Measurements from ENCODE around the gene METTL16. TPM values are rescaled to one million over a fixed set of nuclear protein-coding genes. Genes with fewer than 3 reads are reported as not detected.

METTL16 gene
- total RNA-seq, 1 donor from 2014 or later: 20.8 TPM

DNA sequence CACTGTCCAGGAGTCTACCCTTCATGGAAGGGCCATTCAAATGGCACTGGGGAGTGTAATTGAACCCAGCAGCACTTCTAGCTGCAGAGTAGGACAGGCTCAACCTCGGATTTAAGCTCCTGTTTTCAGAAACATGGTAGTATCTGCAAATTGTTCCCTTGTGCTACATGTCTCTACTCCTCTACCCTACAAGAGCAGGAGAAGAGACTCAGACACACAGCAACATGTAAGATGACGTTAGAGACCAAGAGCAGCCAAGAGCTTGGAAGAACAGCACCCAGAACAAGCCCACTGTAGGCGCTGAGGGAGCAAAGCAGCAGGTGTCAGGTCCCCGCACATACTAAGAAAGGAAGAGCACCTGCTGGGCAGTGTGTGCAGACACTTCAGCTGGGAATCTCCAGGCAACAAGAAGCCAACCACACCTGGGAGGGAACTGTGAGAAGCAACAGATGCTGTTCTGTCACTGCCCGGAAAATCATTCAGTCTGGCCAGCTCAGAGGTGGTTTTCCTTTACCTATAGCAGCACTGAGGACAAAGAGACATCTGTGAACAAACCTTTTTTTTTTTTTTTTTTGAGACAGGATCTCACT is 75.3 kb downstream of the METTL16 start:
- Histone ChIP-seq H3K36me3 (peaks cover 81% of the 10 kb centered on the region), H3K4me1 (no peaks in the 10 kb centered on the region), H3K27ac (replicated peaks) (no peak overlapping the region), H3K4me3 (no peak overlapping the region), H3K9me3 (replicated peaks) (no peaks in the 10 kb centered on the region), H3K27me3 (ENCODE audit: low read depth) (no peaks in the 10 kb centered on the region)
- intact Hi-C loops (cut with micrococcal nuclease): no loop called here
- TF ChIP-seq, protein P1, sequence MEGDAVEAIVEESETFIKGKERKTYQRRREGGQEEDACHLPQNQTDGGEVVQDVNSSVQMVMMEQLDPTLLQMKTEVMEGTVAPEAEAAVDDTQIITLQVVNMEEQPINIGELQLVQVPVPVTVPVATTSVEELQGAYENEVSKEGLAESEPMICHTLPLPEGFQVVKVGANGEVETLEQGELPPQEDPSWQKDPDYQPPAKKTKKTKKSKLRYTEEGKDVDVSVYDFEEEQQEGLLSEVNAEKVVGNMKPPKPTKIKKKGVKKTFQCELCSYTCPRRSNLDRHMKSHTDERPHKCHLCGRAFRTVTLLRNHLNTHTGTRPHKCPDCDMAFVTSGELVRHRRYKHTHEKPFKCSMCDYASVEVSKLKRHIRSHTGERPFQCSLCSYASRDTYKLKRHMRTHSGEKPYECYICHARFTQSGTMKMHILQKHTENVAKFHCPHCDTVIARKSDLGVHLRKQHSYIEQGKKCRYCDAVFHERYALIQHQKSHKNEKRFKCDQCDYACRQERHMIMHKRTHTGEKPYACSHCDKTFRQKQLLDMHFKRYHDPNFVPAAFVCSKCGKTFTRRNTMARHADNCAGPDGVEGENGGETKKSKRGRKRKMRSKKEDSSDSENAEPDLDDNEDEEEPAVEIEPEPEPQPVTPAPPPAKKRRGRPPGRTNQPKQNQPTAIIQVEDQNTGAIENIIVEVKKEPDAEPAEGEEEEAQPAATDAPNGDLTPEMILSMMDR (IDR thresholded peaks at IDR 0.05; ENCODE audit: borderline replicate concordance): no peak
- no peak for DNase-seq

DNA sequence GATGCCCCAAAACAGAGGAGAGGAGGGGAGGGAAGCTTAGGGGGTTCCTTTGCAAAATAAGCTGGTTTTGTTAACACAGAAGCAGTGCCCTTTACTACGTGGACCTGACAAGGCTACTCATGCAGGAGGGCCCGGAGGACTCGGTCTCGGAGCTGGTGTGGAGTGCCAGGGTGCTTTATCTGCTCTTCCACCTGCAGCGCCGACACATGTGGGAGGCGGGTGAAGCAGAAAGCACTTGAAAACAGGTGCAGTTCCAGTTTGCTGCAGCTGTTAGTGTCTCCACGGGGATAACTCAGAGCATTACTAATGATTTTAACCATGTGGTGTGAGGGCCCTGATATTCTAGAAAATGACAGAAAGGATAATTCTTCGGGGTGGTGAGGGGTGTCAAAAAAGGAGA is 75.8 kb downstream of the METTL16 start:
- no peaks in the 10 kb centered on the region for H3K4me1 ChIP-seq
- H3K27ac ChIP-seq (replicated peaks): no peak overlapping the region
- intact Hi-C loops (cut with micrococcal nuclease): no loop called here
- no peaks in the 10 kb centered on the region for H3K27me3 ChIP-seq (ENCODE audit: low read depth)
- H3K36me3 ChIP-seq: peaks cover 75% of the 10 kb centered on the region
- DNase-seq: no peak
- H3K4me3 ChIP-seq: no peak overlapping the region
- no peaks in the 10 kb centered on the region for H3K9me3 ChIP-seq (replicated peaks)
- TF ChIP-seq, protein P1 (IDR thresholded peaks at IDR 0.05; ENCODE audit: borderline replicate concordance): no peak

DNA sequence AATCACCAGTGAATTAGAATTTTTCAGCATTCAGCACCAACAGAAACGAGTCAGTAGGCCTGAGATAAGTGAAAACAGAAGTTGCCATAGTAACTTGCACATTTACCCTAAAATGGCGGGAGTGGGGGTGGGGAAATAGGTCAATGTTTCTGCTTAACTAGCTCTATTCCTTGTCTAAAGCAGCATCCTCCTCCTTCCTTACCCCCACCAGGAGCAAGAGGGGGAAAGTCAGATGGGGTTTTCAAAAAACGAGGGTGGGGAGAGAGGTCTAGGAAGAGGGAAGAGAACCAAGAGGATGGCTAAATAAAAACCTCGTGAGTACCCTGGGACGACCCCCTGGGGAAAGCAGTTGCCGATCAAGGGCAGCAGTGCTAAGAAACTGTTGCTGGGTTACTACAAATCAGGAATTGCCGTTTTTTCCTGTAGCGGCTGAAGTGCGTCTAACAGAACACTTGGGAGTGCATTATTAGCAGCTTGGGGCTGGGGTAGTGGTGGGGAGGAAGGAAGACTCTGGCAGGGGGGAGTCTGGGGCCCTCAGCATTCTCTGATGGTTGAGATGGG is 76.4 kb downstream of the METTL16 start:
- Histone ChIP-seq H3K4me3 (no peak overlapping the region), H3K4me1 (no peaks in the 10 kb centered on the region), H3K36me3 (peaks cover 71% of the 10 kb centered on the region), H3K9me3 (replicated peaks) (no peaks in the 10 kb centered on the region), H3K27me3 (ENCODE audit: low read depth) (no peaks in the 10 kb centered on the region), H3K27ac (replicated peaks) (no peak overlapping the region)
- TF ChIP-seq, protein P1 (IDR thresholded peaks at IDR 0.05; ENCODE audit: borderline replicate concordance): no peak
- intact Hi-C loops (cut with micrococcal nuclease): no loop called here
- no peak for DNase-seq

DNA sequence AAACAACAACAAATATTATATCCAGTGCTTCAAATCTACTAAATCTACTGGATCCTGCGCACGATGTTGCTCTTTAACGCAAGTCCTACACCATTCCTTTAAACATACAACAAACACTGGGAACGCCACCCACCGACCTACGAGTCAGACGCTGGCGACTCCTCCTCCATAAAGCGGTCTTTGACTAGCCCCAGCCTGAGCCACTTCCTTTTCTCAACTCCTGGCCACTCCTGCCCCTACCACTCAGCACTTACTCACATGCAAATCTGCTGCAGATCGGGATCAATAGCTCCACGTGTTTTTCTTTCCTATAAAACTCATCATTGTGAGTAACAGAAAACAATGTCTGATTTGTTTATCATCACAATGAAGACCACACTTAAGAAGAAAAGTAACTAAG is 78.0 kb downstream of the METTL16 start:
- H3K36me3 ChIP-seq: peaks cover 55% of the 10 kb centered on the region
- no peak for DNase-seq

DNA sequence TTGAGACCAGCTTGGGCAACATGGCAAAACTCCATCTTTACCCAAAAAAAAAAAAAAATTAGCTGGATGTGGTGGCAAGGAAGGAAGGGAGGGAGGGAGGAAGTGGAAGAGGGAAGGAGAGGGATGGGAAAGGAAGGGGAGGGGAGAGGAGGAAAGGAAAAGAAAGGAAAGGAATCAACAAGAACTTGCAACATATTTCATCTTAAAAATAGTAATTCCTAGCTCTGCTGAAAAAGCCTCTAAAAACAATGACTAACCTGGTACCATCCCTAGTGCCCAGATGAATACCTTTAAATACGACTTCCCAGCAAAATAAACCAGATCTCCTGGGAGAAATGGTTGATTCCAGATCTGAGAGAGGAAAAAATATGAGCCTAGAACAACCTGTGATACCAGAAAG is 83.8 kb downstream of the METTL16 start:
- Histone ChIP-seq H3K27me3 (ENCODE audit: low read depth) (no peaks in the 10 kb centered on the region), H3K36me3 (peaks cover 4% of the 10 kb centered on the region), H3K4me3 (no peak overlapping the region), H3K27ac (replicated peaks) (no peak overlapping the region), H3K4me1 (peaks cover 6% of the 10 kb centered on the region), H3K9me3 (replicated peaks) (no peaks in the 10 kb centered on the region)
- TF ChIP-seq, protein P1 (IDR thresholded peaks at IDR 0.05; ENCODE audit: borderline replicate concordance): no peak
- no peak for DNase-seq
- intact Hi-C loops (cut with micrococcal nuclease): no loop called here

More for the DNA sequence above, 78.0 kb downstream of the METTL16 start:
- H3K4me3 ChIP-seq: no peak overlapping the region
- TF ChIP-seq, protein P1 (IDR thresholded peaks at IDR 0.05; ENCODE audit: borderline replicate concordance): no peak
- H3K4me1 ChIP-seq: no peaks in the 10 kb centered on the region
- intact Hi-C loops (cut with micrococcal nuclease): no loop called here
- no peak overlapping the region for H3K27ac ChIP-seq (replicated peaks)
- H3K27me3 ChIP-seq (ENCODE audit: low read depth): no peaks in the 10 kb centered on the region
- H3K9me3 ChIP-seq (replicated peaks): no peaks in the 10 kb centered on the region

Data from left ventricle myocardium inferior (tissue), 1 donor.